GM21360 (cell line): ENCODE measurements around the gene GSTT2B.
"Not testable (repeated sequence)": the region's sequence is repeated elsewhere in the genome, so short reads cannot be mapped to it uniquely, and the experiment has no call there.

Experiments
- ATAC-seq: cut with Tn5 transposase; IDR thresholded peaks from one replicate; pipeline ENCODE4 v1.9.1; 2021; ENCODE audit warnings: mild to moderate bottlenecking, moderate library complexity; ENCODE audit not compliant: unreplicated experiment

Gene GSTT2B

DNA sequence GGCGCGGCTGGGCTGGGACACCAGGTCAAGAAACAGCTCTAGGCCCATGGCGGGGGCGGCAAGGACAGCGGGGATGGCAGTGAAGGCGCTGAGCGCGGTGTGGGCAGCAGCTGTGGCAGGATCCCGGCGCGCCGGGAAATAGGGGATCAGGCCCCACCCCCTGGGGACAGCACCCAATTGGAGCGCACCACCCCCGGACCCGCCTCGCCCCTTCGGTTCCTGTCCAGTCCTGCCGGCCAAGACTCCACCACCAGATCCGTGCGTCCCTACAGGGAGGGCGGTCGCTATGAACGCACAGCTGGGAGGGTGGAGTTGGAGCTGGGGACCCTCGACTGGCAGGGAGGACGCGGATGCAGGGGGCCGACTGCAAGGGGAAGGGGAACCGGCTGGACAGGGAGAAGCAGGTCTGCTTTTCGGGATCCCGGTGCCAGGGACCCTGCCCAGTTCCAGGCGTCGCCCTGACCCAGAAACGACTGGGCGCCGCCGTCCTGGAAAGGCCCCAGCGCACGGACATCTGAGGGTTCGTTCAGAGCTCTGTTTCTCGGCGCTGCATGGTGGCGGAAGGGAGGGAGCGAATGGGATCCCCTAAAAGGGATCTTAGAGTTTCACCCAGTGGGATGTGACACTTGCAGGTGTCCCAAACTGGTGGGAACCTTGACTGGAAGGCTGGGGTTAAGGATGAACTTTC is at the start of gene GSTT2B:
GSTT2B (minus strand) TSS at position 112 of the 688 bp plus-strand sequence; CDS start at position 48, 64 bp downstream.
- not testable (repeated sequence) for ATAC-seq

- ATAC-seq, result no peak
These were observed 49.0 kb upstream of the GSTT2B start for GRCh38 chr22:24010018-24010391.

GRCh38 chr22:24009227-24010017 is 48.4 kb upstream of the GSTT2B start:
- ATAC-seq, result no peak

- ATAC-seq, result no peak
These were observed 47.6 kb upstream of the GSTT2B start for GRCh38 chr22:24008381-24009226.

DNA sequence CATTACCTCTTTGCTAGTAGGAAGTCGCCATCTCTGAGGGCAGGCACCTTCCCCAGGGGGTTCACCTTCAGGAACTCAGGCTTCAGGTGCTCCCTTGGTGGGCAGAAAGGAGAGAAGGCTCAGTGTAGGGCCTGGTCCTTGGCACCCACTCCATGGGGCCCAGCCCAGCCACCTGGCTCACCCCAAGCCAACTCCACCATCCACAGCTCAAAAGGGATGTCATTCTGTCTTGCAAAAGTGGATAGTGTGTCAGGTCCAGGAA is 47.0 kb upstream of the GSTT2B start:
- no peak for ATAC-seq

GRCh38 chr22:24007253-24008021 is 46.4 kb upstream of the GSTT2B start:
- ATAC-seq, result no peak

GRCh38 chr22:24006914-24007214 is 45.9 kb upstream of the GSTT2B start:
- ATAC-seq, result no peak

DNA sequence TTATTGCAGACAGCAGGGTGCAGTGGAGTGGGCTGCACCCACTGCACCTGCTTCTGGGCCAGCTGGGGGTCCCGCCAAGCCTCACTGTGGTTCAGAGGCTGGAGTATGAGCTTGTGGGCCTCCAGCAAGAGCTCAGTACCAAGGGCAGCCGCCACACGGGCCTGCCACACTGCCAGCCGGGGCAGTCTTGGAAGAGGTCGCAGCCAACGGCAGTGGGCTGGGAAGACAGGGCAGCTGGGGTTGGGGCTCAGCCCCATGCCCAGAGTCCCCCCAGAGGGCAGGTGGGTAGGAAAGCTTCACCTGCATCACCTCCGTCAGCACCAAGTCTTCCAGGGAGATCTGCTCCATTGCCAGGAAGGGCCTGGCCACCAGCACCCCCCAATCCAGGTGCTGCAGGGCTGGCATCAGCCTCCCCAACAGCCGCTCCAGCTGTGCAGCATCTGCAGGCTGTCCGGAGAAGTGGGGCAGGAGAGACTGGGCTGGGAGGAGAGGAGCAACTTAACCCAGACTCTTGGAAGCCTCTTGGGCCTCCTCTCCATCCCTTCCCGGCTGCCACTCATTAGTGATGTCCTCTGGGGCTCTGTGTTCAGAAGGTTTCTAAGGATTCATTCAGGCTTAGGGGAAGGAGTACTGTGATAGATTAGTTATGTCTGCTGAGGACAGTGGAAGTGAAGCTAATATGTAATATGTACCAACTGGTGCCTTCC is 45.4 kb upstream of the GSTT2B start:
- no peak for ATAC-seq

- no peak for ATAC-seq
These were observed 44.2 kb upstream of the GSTT2B start, which contains the start of gene GSTT4 for GRCh38 chr22:24005201-24005600. Gene GSTT4 (minus strand): TSS chr22:24005453. CDS start chr22:24005356, 97 bp downstream.

- no peak for ATAC-seq
These were observed 42.9 kb upstream of the GSTT2B start for GRCh38 chr22:24003887-24004286.

DNA sequence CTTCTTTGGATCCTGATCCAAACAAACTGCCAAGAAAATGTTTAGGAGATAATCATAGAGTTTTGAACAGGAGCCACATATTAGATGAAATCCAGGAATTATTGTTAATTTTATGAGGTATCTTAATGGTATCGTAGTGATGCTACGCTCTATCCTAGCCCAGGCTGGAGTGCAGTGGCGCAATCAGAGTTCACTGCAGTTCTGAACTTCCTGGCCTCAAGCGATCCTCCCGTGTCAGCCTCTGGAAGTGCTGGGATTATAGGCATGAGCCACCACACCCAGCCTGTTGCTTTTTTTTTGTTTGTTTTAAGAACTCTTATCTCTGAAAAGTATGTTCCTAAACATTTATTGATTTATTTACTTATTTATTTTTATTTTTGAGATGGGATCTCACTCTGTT is 41.9 kb upstream of the GSTT2B start:
- ATAC-seq, result no peak

GRCh38 chr22:24002272-24002671 is 41.3 kb upstream of the GSTT2B start:
- ATAC-seq, result no peak

- no peak for ATAC-seq
These were observed 40.3 kb upstream of the GSTT2B start for GRCh38 chr22:24001314-24001713.

DNA sequence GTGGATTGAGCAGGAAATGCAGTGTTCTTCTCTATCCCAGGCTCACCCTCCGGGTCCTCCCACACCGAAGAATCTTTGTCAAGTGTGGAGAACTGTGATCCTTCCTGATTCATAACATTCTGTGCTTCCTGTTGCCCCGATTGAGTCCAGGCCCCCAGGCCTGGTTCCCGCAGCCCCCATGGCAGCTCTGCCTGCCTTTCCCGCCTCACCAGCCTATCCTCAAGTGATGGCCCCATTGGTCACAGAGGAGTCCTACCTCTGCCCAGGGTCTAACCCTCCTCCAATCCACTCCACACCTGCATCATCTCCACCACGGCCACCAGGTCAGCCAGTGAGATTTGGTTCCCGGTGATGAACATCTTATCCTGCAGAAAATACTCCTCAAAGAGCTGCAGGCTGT is 38.8 kb upstream of the GSTT2B start:
- not testable (repeated sequence) for ATAC-seq

GRCh38 chr22:23997092-23997491 is 36.1 kb upstream of the GSTT2B start:
- no peak for ATAC-seq

- not testable (repeated sequence) for ATAC-seq
These were observed 32.7 kb upstream of the GSTT2B start for GRCh38 chr22:23993581-23994177.

GRCh38 chr22:23993080-23993479 is 32.1 kb upstream of the GSTT2B start:
- ATAC-seq, result not testable (repeated sequence)

GRCh38 chr22:23989583-23990244 is 28.7 kb upstream of the GSTT2B start:
- ATAC-seq, result not testable (repeated sequence)

DNA sequence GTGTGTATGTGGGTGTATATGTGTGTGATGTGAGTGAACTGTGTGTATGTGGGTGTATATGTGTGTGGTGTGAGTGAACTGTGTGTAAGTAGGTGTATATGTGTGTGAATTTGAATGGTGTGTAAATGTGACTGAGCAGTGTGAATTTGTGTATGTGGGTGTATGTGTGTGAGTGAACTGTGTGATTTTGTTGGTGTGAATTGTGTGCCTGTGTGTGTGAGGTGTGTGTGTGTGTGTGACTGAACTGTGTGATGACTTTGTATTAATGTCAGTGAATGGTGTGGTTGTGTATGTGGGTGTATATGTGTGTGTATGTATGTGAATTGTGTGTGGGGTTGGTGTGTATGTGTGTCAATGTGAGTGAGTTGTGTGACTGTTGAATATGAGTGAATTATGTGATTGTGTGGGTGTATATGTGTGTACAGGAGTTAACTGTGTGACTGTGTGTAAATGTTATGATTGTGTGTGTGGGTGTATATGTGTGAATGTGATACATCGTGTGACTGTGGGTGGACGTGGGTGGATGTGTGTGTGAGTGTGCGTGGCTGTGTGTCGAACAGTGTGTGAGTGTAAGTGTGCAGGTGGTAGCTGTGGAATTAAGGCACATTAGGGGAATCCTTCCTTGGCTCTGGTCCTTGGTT is 25.7 kb upstream of the GSTT2B start:
- not testable (repeated sequence) for ATAC-seq
